ENCODE data around the gene EGFR. TPM values are rescaled to one million over a fixed set of nuclear protein-coding genes. Genes with fewer than 3 reads are reported as not detected.

Gene EGFR
- total and polyA plus RNA-seq, 7 donors = 3.6 to 39.7 (median 14.1) TPM

DNA sequence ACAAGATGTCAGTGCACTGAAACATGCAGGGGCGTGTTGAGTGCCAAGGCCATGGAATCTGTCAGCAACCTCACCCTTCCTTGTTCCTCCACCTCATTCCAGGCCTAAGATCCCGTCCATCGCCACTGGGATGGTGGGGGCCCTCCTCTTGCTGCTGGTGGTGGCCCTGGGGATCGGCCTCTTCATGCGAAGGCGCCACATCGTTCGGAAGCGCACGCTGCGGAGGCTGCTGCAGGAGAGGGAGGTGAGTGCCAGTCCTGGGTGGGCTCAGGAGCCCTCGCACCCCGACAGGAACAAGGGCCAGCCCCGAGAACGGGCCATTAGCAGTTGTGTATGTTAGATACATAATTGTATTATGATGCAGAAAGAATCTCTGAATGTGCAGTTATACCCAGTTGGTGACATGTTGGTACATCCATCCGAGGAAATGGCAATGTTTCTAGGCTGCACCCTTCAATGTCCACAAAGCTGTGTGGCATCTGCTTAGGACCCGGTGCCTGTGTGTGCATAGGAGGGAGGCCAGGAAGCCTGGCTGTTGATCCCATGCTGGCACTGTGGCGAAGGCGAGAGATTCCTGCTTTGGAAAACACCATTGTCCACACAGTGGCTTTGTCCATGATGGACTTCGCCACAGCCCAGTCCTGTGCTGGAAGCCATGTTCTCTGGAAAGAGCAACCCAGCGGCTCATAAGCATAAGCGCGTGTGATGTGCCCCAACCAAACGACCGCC, 154.2 kb downstream of the EGFR start:
- DNase-seq = peak in 1 of 2 donors; percentile 34

DNA sequence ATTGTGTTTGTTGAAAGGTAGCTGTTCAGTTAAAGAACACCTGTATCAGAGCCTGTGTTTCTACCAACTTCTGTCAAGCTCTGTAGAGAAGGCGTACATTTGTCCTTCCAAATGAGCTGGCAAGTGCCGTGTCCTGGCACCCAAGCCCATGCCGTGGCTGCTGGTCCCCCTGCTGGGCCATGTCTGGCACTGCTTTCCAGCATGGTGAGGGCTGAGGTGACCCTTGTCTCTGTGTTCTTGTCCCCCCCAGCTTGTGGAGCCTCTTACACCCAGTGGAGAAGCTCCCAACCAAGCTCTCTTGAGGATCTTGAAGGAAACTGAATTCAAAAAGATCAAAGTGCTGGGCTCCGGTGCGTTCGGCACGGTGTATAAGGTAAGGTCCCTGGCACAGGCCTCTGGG, 154.9 kb downstream of the EGFR start:
- intact Hi-C loops (cut with DNase I) = no loop called here
- Histone ChIP-seq H3K9me3 (no peaks in the 10 kb centered on the region), H3K4me3 (no peak overlapping the region), H3K27me3 (ENCODE audit: insufficient read depth in 3 of 3, low read length in 2 of 3) (no peaks in the 10 kb centered on the region), H3K36me3 (ENCODE audit: insufficient read depth in 1 of 2, low read depth in 1 of 2) (peaks cover 4 to 48% of the 10 kb centered on the region in 2 donors), H3K4me1 (peaks cover 29% of the 10 kb centered on the region), H3K27ac (no peak overlapping the region)
- WGBS, 3 donors = 90 to 97% (median 91%) methylated on average over 7 of the region's 7 CpGs
- ATAC-seq = no peak
- TF ChIP-seq, protein P1, sequence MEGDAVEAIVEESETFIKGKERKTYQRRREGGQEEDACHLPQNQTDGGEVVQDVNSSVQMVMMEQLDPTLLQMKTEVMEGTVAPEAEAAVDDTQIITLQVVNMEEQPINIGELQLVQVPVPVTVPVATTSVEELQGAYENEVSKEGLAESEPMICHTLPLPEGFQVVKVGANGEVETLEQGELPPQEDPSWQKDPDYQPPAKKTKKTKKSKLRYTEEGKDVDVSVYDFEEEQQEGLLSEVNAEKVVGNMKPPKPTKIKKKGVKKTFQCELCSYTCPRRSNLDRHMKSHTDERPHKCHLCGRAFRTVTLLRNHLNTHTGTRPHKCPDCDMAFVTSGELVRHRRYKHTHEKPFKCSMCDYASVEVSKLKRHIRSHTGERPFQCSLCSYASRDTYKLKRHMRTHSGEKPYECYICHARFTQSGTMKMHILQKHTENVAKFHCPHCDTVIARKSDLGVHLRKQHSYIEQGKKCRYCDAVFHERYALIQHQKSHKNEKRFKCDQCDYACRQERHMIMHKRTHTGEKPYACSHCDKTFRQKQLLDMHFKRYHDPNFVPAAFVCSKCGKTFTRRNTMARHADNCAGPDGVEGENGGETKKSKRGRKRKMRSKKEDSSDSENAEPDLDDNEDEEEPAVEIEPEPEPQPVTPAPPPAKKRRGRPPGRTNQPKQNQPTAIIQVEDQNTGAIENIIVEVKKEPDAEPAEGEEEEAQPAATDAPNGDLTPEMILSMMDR (IDR thresholded peaks at IDR 0.05) = no peak
- peak in 1 of 2 donors; percentile 28 for DNase-seq

More for the DNA sequence above, 154.2 kb downstream of the EGFR start:
- Histone ChIP-seq H3K4me1 (peaks cover 25% of the 10 kb centered on the region), H3K4me3 (no peak overlapping the region), H3K9me3 (no peaks in the 10 kb centered on the region), H3K36me3 (ENCODE audit: insufficient read depth in 1 of 2, low read depth in 1 of 2) (peaks cover 4 to 45% of the 10 kb centered on the region in 2 donors), H3K27me3 (ENCODE audit: insufficient read depth in 3 of 3, low read length in 2 of 3) (no peaks in the 10 kb centered on the region), H3K27ac (no peak overlapping the region)
- WGBS, 3 donors = 95 to 96% (median 96%) methylated on average over 25 of the region's 25 CpGs
- TF ChIP-seq, protein P1 (IDR thresholded peaks at IDR 0.05) = no peak
- no peak for ATAC-seq
- intact Hi-C loops (cut with DNase I) = no loop called here

DNA sequence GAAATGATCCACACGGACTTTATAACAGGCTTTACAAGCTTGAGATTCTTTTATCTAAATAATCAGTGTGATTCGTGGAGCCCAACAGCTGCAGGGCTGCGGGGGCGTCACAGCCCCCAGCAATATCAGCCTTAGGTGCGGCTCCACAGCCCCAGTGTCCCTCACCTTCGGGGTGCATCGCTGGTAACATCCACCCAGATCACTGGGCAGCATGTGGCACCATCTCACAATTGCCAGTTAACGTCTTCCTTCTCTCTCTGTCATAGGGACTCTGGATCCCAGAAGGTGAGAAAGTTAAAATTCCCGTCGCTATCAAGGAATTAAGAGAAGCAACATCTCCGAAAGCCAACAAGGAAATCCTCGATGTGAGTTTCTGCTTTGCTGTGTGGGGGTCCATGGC, 155.6 kb downstream of the EGFR start:
- Histone ChIP-seq H3K9me3 (no peaks in the 10 kb centered on the region), H3K4me1 (peaks cover 25% of the 10 kb centered on the region), H3K27me3 (ENCODE audit: insufficient read depth in 3 of 3, low read length in 2 of 3) (no peaks in the 10 kb centered on the region), H3K27ac (no peak overlapping the region), H3K36me3 (ENCODE audit: insufficient read depth in 1 of 2, low read depth in 1 of 2) (peaks cover 4 to 54% of the 10 kb centered on the region in 2 donors), H3K4me3 (no peak overlapping the region)
- no peak for DNase-seq
- 89 to 93% (median 91%) methylated on average over 12 of the region's 12 CpGs for WGBS, 3 donors
- intact Hi-C loops (cut with DNase I) = no loop called here
- no peak for ATAC-seq
- TF ChIP-seq, protein P1 (IDR thresholded peaks at IDR 0.05) = no peak

DNA sequence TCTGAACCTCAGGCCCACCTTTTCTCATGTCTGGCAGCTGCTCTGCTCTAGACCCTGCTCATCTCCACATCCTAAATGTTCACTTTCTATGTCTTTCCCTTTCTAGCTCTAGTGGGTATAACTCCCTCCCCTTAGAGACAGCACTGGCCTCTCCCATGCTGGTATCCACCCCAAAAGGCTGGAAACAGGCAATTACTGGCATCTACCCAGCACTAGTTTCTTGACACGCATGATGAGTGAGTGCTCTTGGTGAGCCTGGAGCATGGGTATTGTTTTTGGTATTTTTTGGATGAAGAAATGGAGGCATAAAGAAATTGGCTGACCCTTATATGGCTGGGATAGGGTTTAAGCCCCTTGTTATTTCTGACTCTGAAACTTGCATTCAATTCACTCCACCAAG, 156.0 kb downstream of the EGFR start:
- Histone ChIP-seq H3K36me3 (ENCODE audit: insufficient read depth in 1 of 2, low read depth in 1 of 2) (peaks cover 4 to 57% of the 10 kb centered on the region in 2 donors), H3K27ac (no peak overlapping the region), H3K4me3 (no peak overlapping the region), H3K27me3 (ENCODE audit: insufficient read depth in 3 of 3, low read length in 2 of 3) (no peaks in the 10 kb centered on the region), H3K4me1 (peaks cover 23% of the 10 kb centered on the region), H3K9me3 (no peaks in the 10 kb centered on the region)
- TF ChIP-seq, protein P1 (IDR thresholded peaks at IDR 0.05) = no peak
- intact Hi-C loops (cut with DNase I) = no loop called here
- 61 to 71% (median 70%) methylated on average over 1 of the region's 1 CpG for WGBS, 3 donors
- ATAC-seq = no peak
- no peak for DNase-seq
